Renal pelvis (tissue), 4 donors: ENCODE measurements around the gene RPLP1. TPM values are rescaled to one million over a fixed set of nuclear protein-coding genes. Genes with fewer than 3 reads are reported as not detected.

Experiments
- DNase-seq: peaks from one replicate; pipeline ENCODE4 v3.0.0-alpha.2; 2013
- polyA plus RNA-seq, 3 donors: library from polyadenylated mRNA; unstranded; fragments of 120-200 nt; gene quantifications; one replicate each; pipeline ENCODE4 v1.2.1, GENCODE V29; 2013; ENCODE audit not compliant: insufficient read length in 3 of 3

Gene RPLP1
- polyA plus RNA-seq, 3 donors: 1,475 to 1,853 (median 1,695) TPM

- no peak for DNase-seq
Measured at GRCh38 chr15:69486481-69487110, 34.0 kb downstream of the RPLP1 start.

DNA sequence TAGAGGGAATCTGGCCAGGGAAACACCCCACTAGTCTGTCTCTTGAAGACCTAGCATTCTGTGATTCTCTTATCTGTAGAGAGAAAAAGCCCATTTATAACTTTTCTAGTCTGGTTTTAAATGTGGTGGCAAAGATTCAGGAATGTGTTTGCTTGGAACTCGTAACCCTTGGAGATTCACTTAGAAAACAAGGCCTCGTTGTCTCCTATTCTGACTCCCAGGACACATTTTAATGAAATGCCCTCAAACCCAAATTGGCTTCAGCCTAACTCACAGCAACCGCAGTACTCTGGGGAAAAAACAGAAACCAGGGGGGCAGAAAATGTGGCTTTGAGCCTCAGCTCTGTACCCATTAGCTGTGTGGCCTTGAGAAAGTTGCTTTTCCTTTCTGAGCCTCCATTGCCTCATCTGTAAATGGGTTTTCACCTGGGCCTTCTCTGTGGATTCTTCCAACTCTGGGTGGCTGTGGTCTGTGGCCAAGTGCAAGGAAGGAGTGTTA lies 36.5 kb downstream of the RPLP1 start:
- DNase-seq: no peak

DNA sequence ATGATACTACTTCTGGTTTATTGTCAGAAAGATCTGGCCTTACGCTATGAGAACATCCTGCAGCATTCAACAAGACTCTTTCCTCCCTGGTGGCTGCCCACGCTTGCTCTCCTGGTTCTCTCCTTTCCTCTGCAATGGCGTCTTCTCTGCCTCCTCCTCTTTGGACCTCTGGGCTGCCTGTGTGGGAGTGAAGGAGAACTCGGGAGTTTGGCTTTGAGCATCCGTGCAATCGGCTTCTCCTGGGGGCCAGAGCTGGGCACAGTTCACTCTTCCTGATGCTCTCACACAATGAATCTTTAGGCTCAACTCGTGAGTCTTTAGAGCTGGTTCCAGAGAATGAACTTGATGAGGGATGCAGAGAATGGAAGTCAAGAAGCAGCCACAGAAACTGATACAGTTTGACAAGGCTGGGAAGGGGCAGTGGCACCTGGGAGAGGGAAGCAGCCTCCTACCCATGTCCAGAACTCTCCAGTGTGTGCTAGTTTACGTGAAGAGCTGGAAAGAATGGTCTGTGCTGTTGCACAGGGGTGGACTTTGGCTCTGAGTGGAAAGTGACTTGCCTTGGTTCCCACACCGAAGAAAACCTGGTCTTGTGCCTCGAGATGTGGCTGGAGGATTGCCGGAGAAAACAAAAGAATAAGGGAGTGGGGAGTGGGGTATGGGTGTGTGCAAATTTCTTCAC lies 37.9 kb downstream of the RPLP1 start:
- no peak for DNase-seq

DNA sequence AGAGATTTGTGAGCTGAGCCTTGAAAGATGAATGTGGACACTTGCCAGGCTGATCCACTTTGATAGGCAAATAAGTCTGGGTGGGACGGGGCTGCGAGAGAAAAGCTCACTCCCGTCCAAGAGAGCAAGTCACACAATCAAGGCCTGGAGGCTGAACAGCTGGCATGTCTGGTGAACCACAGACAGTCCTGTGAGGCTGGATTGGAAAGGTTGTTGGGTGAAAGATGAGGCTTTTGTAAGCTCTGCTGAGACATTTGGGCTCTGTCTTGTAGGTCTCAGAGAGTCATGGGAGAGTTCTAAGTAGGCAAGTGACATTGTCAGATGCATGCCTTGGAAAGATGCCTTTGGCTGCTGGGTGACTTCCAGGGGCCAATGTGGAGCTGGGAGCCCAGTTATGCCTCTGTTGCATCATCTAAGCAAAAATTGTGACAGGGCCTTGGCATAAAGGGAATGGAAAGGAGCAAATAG lies 38.5 kb downstream of the RPLP1 start:
- DNase-seq: no peak

DNA sequence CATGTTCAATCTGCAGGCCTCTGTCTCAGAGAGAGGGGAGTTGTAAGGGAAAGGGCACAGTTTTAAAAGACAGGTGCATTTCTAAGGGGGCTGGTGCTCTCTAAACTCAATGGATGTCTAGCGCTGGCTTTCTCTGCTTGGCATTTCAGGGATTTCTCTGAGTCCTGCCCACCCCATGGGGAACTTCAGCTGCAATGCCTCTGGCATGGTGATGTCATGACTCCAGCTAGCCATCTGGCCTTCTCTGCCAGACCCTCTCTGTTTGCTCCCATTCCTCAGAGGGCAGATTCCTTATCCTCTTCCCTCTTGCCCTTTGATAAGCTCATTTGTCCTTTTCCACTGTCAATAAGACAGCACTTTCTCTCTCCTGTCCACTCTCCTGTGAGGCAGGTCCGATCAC lies 40.8 kb downstream of the RPLP1 start:
- DNase-seq: no peak

DNA sequence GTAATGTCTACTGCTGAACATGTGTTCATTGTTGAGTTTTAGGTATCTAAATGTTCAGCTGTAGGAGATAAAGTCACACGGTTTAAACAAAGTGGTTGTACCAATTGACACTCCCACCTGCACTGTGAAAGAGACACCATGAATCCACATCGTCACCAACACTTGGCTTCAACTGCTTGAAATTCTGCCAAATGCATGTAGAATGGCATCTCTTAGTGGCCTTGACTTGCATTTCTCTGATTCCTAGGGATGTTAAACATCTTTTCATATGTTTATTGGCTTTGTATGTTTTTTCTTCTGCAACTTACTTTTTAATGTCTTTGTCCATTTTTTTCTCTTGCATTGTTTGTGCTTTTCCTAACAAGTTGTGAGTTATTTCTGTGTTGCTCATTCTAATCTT lies 43.4 kb downstream of the RPLP1 start:
- no peak for DNase-seq

DNA sequence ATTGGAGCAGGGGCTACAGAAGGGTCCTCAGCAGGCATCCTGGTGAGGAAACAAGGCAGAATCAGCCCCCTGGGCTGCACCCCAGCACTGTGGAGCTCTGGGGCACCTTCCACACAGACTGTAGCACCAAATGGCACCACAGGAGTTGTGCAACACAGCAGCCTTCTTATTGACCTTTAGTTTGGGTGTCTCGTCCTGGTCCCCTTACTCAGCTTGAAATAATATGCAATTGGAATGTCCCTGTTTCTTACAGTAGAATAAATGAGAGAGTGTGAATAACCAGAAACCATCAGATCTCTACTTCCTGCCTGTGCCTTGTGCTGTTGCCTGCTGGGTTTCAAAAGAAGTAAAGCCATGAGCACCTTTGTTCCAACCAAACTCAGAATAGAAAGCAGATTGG lies 44.5 kb downstream of the RPLP1 start:
- DNase-seq: no peak

- no peak for DNase-seq
Measured at GRCh38 chr15:69497667-69498066, 45.0 kb downstream of the RPLP1 start.

GRCh38 chr15:69498282-69498681 lies 45.7 kb downstream of the RPLP1 start:
- DNase-seq: no peak

GRCh38 chr15:69498987-69499386 lies 46.4 kb downstream of the RPLP1 start:
- DNase-seq: no peak

GRCh38 chr15:69499521-69500211 lies 47.0 kb downstream of the RPLP1 start:
- DNase-seq: no peak

- DNase-seq: no peak
Measured at GRCh38 chr15:69500339-69500738, 47.7 kb downstream of the RPLP1 start.

GRCh38 chr15:69501456-69501855 lies 48.8 kb downstream of the RPLP1 start:
- no peak for DNase-seq

- DNase-seq: no peak
Measured at GRCh38 chr15:69502470-69503045, 49.9 kb downstream of the RPLP1 start.

GRCh38 chr15:69504352-69505040 lies 51.9 kb downstream of the RPLP1 start:
- no peak for DNase-seq

Other genes starting within 250 kb of the RPLP1 start
- 10 to 100 TPM; 25.7 to 40.6 (median 32.8) TPM for gene PAQR5, start 153.9 kb upstream of the RPLP1 start, polyA plus RNA-seq
- 10 to 100 TPM; 35.0 to 40.9 (median 38.7) TPM for gene KIF23, start 38.5 kb upstream of the RPLP1 start, polyA plus RNA-seq